Astrocyte of the hippocampus (primary cell): Measurements from ENCODE around the gene ZNF827.

ENCODE experiments used
- DNase-seq: peaks from one replicate; pipeline ENCODE4 v3.0.0; 2011; ENCODE audit warnings: low read depth, low spot score

ZNF827 gene

DNA sequence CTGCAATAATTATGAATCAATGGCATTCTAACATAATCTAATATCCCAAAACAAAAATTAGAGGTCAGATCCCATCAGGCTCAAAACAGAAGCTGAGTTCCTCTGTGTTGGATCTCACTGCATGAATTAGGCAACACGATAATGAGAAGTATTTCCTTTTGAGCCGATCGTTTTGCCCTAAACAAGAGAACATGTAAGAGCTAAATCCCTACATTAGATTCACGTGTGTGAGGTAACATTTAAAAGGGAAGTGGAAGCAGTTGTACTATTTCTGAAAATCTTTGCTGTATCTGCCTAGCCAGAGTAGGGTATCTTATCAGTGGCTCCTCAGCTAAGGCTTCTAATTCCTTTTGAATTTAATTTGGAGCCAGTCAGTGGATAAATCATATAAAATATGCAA lies 143.1 kb downstream of the ZNF827 start:
- no peak for DNase-seq

GRCh38 chr4:145792429-145792828 lies 146.2 kb downstream of the ZNF827 start:
- DNase-seq, result no peak

DNA sequence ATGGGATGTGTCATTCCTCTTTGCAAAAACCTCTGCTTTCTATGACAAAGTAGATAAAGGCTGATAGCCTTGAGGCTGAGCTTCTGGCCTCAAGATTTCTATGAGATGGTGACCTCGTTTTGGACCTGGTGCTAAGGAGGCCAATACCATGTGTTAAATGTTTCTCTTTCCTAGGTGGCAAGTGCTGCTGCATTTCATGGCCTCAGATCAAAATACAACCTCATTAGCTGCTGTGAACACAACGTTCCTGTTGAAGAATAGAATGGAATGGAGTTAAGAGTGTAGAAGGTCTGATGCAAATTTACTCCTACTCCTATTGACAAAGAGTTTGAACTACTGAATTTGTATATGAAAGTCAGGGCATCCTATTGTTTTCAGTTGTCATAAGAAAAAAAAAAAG lies 146.6 kb downstream of the ZNF827 start:
- DNase-seq, result no peak

- DNase-seq, result peak; percentile 41
Observed at GRCh38 chr4:145788755-145789154, 149.9 kb downstream of the ZNF827 start.

DNA sequence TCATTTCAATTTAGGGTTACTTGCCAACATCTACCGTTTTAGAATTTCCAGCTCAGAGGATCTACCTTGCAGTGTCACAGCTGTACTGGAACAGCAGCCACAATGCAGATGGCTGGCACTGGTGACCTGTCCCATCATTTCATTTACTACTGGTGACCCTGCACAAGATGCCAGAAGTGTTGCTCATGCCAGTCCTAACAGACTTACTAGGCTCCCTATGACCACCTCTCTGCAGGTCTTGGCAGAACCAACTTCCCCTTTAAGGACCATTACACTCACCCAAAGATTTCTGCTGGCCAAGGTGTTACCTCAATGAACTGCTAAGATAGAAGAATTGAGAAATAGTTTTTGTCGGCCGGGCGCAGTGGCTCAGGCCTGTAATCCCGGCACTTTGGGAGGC lies 151.8 kb downstream of the ZNF827 start:
- DNase-seq, result no peak

DNA sequence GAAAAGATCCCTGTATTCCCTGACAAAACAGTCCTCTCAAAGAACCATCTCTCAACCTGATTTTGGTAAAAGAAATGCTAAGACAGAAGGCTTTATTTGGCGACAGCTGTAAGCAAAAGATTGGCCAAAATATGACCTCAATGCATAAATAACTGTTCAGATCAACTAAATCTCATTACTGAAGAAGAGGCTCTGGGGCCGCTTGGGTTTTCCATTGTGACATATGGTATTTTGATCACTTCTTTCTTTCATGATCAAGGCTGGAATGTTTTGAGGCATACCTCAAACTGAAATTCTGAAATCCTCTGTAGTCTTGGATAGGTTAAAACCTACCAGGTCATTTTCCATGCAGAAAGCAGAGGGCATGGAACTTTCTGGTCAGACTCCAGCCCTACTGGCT lies 152.4 kb downstream of the ZNF827 start:
- no peak for DNase-seq

DNA sequence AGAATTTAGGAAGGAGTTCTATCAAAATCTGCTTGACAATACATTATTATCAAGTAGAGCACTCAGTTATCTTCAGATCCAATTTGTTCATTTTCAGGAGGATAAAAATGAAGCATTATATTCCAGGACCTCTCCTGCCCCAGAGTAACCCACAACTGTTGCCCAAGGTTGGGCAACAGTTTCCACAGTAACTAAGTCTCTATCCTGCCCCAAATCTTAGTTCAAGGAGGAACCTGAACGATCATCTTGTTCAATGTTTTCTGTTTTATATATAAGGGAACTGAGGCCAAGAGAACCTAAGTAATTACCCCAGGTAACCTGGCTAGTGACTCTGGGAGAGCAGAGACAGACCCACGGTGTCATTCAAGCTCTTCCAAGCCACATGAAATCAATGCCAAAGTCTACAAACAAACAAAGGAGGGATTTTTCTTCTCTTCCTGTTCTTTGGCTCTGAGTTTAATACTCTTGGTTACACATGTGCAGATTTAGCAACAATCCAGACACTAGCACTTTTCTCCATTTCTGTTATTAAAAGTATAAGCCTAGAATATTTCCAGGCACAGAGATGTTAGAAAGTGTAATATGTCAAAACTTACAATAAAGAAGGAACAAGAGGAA lies 153.1 kb downstream of the ZNF827 start:
- DNase-seq, result peak; percentile 51

- DNase-seq, result no peak
Observed at GRCh38 chr4:145784036-145784435, 154.6 kb downstream of the ZNF827 start.

GRCh38 chr4:145782756-145783155 lies 155.9 kb downstream of the ZNF827 start:
- DNase-seq, result no peak

GRCh38 chr4:145781351-145781750 lies 157.3 kb downstream of the ZNF827 start:
- DNase-seq, result no peak

DNA sequence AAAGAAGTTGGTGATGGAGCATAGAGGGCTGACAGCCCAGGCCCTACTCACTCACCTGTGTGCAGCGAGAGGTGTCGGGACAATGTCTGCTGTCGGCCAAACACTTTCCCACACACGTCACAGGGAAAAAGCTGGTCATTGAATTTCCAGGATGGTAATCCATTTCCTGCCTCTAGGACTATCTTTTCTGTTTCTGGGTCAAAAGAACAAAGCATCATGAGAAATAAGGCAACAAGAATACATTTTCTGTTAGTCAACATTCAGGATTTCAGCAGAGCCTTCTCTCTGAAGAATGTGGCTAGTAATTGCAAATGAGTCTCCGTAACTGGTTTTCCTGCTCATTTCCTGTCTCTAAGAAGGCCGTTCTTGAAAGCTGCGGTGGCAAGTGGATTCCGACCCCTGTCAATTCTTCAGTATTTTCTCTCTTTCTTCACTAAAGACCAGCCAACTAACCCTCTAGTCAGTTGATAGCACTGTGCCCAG lies 159.3 kb downstream of the ZNF827 start:
- peak; percentile 64 for DNase-seq

DNA sequence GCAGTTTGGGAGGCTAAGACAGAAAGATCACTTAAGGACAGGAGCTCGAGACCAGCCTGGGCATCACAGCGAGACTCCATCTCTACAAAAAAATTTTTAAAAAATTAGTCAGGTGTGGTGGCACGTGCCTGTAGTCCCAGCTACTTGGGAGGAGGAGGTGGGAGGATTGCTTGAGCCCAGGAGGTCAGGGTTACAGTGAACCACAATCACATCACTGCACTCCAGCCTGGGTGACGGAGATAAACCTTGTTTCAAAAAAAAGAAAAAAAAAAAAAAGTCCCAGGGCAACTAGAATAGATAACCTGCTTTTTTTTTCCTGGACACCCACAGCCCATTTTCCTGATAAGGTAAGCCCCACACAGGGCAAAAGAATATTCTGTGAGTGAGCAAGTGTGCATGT lies 162.4 kb downstream of the ZNF827 start:
- no peak for DNase-seq

DNA sequence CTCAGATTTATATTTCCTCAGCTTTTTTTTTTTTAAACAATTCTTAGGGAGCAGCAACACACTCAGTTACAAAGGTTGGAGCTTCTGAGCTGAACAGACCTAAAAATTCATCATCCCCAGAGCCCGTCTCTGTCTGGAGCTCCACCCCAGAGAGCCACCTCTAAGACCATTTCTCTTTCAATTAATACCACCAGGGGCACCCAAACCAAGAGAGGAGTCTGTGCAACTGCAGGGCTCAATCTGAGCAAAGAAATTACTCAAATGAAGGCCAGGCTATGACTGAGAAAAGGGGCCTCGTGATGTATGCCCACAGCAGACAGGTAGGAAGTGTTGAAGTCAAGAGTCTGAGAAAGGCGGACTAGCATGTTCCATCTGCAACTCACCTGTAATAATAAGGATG lies 163.2 kb downstream of the ZNF827 start:
- DNase-seq, result no peak

GRCh38 chr4:145774473-145774872 lies 164.2 kb downstream of the ZNF827 start:
- DNase-seq, result no peak

GRCh38 chr4:145773581-145774234 lies 164.9 kb downstream of the ZNF827 start:
- DNase-seq, result no peak

GRCh38 chr4:145772347-145772746 lies 166.3 kb downstream of the ZNF827 start:
- no peak for DNase-seq

GRCh38 chr4:145770124-145770523 lies 168.5 kb downstream of the ZNF827 start:
- DNase-seq, result no peak

GRCh38 chr4:145769450-145770037 lies 169.1 kb downstream of the ZNF827 start:
- no peak for DNase-seq

GRCh38 chr4:145766273-145766672 lies 172.3 kb downstream of the ZNF827 start:
- DNase-seq, result no peak

DNA sequence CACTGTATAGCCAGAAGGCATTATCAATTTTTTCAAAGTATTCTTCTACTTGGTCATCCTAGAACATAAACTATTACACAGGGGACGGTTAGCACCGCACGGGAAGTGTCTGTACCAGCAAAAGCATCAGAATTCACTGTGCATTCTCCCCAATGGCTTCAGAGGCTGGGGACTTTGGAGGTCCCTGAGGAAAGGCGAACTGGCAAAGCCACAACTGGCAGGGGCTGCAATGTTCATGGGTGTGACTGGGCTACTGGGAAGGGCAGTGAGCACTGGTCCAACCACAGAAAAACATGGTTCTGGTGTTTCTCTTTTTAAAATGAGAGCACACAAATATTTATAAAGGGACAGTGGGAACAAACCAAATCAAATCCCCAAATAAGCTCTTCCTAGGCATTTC lies 175.2 kb downstream of the ZNF827 start:
- no peak for DNase-seq

DNA sequence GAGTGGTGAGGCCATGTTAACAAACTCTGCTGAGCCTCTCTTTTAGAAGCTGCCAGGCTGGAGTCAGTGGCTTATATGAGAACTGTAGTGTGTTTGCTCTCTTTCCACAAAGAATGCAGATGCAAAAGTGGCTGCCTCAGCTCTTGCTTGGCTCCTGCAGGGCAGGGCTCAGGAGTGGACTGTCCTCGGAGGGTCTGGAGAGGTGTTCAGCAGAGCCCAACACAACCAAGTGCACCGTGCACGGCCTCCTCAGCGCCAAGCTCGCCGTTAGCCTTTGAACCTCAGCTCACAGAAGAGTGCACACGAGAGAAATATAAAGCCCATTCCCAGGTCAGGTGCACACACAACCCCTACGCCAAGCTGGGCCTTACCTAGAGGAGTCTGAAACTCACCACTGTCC lies 175.9 kb downstream of the ZNF827 start:
- DNase-seq, result no peak

DNA sequence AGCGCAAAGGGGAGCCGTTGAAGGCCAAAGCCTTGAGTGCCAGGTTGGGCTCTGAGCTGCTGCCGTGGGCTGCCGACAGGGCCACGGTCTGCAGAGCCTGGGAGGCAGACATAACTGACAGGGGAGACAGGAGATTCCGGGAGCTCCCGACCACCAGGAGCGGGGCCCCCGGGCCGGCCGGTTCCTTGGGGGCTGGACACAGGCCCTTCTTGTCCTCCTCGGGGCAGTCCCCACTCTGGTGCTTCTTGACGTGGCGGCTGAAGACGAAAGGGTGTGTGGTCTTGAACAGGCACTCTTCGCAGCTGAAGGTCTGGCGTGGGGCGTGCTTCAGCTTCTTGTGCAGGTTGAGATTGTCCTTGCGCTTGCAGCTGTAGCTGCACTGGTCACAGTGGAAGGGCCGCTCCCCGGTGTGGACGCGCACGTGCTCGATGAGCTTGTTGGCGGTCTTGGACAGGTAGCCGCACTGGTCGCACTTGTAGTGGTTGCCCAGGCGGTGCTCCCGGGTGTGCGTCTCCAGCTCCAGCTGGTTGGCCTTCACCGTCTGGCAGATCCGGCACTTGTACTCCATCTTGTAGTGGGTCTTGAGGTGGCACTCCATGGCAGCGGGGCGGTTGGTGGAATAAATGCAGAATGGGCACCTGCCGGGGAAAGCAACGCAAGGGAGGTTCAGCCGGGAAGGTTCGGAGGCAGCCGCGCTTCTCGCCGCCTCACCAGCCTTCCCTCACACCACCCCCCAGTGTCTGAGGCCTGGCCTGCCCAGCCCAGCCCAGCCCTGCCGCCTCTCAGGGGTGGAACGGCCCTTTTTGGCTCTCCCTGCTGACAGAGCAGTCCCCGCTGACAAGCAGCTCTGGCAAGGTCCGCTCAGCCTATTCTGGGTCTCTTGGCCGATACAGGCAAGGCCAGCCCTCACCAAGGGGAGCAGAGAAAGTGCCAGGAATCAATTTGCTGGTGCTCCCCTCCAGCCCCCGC lies 177.4 kb downstream of the ZNF827 start:
- DNase-seq, result no peak
